ENCODE results near the gene ZNF821. TPM values are rescaled to one million over a fixed set of nuclear protein-coding genes. Genes with fewer than 3 reads are reported as not detected.

Gene ZNF821
- total and polyA plus RNA-seq, 10 of the 15 experiments (the other 5 are each of a cell fraction or from before 2014, with no cell fraction given) = 0.82 to 9.9 (median 6.8) TPM

DNA sequence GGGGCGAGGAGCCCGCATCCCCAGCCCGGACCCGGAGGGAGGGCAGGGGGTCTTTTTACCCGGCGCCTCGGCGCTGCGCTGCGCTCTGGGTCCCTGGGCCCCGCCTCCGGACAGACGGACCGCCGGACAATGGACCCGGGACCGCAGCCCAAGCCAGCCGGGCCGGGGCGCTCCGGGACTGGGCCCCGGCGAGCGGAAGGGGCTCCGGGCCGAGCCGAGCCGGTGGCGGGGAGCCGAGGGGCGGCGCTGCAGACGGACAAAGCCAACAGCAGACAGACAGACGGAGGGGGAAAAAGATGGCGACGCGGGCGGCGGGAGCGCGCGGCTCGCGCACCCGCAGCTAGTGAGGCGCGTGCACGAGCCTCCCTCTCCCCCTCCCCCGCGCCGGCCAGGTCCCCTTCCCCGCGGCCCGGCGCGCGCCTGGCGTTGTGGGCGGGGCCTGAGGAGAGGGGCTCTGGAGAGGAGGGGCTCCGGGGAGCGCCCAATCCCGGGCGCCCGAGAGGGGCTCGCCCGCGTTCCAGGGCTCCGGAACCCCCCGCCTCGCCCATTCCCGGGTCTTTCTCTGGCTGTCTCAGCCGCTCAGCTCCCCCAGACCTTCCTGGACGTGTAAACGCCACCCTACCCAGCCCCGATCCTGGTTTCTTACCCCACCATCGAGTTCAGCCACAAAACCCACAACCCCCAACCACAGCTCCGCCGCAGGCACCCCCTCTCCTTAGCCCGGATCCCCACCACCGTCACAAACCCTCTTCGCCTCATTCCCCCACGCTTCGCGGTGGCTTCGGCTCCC, at the start of gene ZNF821 (continued):
- TF ChIP-seq, protein P1, sequence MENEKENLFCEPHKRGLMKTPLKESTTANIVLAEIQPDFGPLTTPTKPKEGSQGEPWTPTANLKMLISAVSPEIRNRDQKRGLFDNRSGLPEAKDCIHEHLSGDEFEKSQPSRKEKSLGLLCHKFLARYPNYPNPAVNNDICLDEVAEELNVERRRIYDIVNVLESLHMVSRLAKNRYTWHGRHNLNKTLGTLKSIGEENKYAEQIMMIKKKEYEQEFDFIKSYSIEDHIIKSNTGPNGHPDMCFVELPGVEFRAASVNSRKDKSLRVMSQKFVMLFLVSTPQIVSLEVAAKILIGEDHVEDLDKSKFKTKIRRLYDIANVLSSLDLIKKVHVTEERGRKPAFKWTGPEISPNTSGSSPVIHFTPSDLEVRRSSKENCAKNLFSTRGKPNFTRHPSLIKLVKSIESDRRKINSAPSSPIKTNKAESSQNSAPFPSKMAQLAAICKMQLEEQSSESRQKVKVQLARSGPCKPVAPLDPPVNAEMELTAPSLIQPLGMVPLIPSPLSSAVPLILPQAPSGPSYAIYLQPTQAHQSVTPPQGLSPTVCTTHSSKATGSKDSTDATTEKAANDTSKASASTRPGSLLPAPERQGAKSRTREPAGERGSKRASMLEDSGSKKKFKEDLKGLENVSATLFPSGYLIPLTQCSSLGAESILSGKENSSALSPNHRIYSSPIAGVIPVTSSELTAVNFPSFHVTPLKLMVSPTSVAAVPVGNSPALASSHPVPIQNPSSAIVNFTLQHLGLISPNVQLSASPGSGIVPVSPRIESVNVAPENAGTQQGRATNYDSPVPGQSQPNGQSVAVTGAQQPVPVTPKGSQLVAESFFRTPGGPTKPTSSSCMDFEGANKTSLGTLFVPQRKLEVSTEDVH (IDR thresholded peaks at IDR 0.05; ENCODE audit: low read depth, partially characterized antibody) = no peak
- TF ChIP-seq MYC (IDR thresholded peaks at IDR 0.05; ENCODE audit: insufficient read depth, insufficient read length, insufficient replicate concordance, low read length, severe bottlenecking) = no peak
- TF ChIP-seq, protein P2, sequence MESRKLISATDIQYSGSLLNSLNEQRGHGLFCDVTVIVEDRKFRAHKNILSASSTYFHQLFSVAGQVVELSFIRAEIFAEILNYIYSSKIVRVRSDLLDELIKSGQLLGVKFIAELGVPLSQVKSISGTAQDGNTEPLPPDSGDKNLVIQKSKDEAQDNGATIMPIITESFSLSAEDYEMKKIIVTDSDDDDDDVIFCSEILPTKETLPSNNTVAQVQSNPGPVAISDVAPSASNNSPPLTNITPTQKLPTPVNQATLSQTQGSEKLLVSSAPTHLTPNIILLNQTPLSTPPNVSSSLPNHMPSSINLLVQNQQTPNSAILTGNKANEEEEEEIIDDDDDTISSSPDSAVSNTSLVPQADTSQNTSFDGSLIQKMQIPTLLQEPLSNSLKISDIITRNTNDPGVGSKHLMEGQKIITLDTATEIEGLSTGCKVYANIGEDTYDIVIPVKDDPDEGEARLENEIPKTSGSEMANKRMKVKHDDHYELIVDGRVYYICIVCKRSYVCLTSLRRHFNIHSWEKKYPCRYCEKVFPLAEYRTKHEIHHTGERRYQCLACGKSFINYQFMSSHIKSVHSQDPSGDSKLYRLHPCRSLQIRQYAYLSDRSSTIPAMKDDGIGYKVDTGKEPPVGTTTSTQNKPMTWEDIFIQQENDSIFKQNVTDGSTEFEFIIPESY (IDR thresholded peaks at IDR 0.05) = no peak
- TF ChIP-seq, protein P3, sequence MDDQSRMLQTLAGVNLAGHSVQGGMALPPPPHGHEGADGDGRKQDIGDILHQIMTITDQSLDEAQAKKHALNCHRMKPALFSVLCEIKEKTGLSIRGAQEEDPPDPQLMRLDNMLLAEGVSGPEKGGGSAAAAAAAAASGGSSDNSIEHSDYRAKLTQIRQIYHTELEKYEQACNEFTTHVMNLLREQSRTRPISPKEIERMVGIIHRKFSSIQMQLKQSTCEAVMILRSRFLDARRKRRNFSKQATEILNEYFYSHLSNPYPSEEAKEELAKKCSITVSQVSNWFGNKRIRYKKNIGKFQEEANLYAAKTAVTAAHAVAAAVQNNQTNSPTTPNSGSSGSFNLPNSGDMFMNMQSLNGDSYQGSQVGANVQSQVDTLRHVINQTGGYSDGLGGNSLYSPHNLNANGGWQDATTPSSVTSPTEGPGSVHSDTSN (IDR thresholded peaks at IDR 0.05; ENCODE audit: insufficient replicate concordance, low read depth, low read length) = no peak
- TF ChIP-seq, protein P4, sequence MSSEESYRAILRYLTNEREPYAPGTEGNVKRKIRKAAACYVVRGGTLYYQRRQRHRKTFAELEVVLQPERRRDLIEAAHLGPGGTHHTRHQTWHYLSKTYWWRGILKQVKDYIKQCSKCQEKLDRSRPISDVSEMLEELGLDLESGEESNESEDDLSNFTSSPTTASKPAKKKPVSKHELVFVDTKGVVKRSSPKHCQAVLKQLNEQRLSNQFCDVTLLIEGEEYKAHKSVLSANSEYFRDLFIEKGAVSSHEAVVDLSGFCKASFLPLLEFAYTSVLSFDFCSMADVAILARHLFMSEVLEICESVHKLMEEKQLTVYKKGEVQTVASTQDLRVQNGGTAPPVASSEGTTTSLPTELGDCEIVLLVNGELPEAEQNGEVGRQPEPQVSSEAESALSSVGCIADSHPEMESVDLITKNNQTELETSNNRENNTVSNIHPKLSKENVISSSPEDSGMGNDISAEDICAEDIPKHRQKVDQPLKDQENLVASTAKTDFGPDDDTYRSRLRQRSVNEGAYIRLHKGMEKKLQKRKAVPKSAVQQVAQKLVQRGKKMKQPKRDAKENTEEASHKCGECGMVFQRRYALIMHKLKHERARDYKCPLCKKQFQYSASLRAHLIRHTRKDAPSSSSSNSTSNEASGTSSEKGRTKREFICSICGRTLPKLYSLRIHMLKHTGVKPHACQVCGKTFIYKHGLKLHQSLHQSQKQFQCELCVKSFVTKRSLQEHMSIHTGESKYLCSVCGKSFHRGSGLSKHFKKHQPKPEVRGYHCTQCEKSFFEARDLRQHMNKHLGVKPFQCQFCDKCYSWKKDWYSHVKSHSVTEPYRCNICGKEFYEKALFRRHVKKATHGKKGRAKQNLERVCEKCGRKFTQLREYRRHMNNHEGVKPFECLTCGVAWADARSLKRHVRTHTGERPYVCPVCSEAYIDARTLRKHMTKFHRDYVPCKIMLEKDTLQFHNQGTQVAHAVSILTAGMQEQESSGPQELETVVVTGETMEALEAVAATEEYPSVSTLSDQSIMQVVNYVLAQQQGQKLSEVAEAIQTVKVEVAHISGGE (CRISPR knock-in tag; IDR thresholded peaks at IDR 0.05) = no peak
- no peak for TF ChIP-seq SUZ12 (IDR thresholded peaks at IDR 0.05; ENCODE audit: unreplicated experiment)
- no peak for TF ChIP-seq SRF (IDR thresholded peaks at IDR 0.05; ENCODE audit: low read depth in 2 of 2, low read length in 2 of 2)
- TF ChIP-seq SPI1 (IDR thresholded peaks at IDR 0.05; ENCODE audit: borderline replicate concordance, insufficient read depth, low read depth, low read length) = no peak
- TF ChIP-seq HDAC2 (IDR thresholded peaks at IDR 0.05) = no peak
- no peak for TF ChIP-seq STAT3 (IDR thresholded peaks at IDR 0.05; ENCODE audit: low read depth, low read length)
- TF ChIP-seq NR2C1 (IDR thresholded peaks at IDR 0.05) = no peak
- no peak for TF ChIP-seq RAD21 (IDR thresholded peaks at IDR 0.05; ENCODE audit: insufficient read depth, low read depth, low read length)
- TF ChIP-seq NBN (IDR thresholded peaks at IDR 0.05) = peak; percentile 57; the same call in 1 of the 2 replicates
- TF ChIP-seq, protein P5, sequence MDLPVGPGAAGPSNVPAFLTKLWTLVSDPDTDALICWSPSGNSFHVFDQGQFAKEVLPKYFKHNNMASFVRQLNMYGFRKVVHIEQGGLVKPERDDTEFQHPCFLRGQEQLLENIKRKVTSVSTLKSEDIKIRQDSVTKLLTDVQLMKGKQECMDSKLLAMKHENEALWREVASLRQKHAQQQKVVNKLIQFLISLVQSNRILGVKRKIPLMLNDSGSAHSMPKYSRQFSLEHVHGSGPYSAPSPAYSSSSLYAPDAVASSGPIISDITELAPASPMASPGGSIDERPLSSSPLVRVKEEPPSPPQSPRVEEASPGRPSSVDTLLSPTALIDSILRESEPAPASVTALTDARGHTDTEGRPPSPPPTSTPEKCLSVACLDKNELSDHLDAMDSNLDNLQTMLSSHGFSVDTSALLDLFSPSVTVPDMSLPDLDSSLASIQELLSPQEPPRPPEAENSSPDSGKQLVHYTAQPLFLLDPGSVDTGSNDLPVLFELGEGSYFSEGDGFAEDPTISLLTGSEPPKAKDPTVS (IDR thresholded peaks at IDR 0.05; ENCODE audit: low read depth, low read length) = no peak
- no peak for TF ChIP-seq ZNF384 (IDR thresholded peaks at IDR 0.05; ENCODE audit: borderline replicate concordance, low read depth, low read length)
- TF ChIP-seq POLR2A (IDR thresholded peaks at IDR 0.05; ENCODE audit: low read depth, low read length) = 0 out of 2 replicates have a peak, but pooled peaks have one; percentile 30
- TF ChIP-seq KLF5 (IDR thresholded peaks at IDR 0.05; ENCODE audit: partially characterized antibody) = no peak
- TF ChIP-seq YY1 (IDR thresholded peaks at IDR 0.05; ENCODE audit: low read depth, low read length) = peak; percentile 94

All from GM12878 (cell line).